Measurements from ENCODE around the gene TRMT112.

Gene TRMT112

GRCh38 chr11:64268025-64268892 lies 49.1 kb downstream of the TRMT112 start:
- DNase-seq: no peak

- DNase-seq: no peak
These were observed 50.0 kb downstream of the TRMT112 start for GRCh38 chr11:64267207-64267945.
